ENCODE measurements around the gene POLR3H. TPM values are rescaled to one million over a fixed set of nuclear protein-coding genes. Genes with fewer than 3 reads are reported as not detected.

POLR3H gene
- total and polyA plus RNA-seq, 2 of the 4 experiments (the other 2 are of a cell fraction) = 37.8 to 67.8 TPM

DNA sequence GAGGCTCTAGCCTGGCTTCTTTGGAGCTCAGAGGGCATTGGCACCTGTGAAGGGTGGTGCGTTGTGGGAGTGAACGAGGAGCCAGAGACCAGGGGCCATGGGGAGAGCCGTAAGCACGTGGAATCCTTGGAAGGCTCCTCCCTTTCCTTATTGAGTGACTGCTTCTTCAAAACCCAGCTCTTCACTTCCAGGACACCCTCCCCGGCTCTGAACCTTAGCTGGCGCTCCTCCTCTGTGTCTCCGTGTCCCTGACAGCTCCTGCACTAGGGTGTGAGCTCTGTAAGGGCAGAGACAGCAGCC is 26.3 kb downstream of the POLR3H start:
- Histone ChIP-seq H3K9me3 (ENCODE audit: control insufficient read depth, insufficient read depth, low read length) (no peaks in the 10 kb centered on the region), H2AK9ac (replicated peaks; ENCODE audit: low read depth, low read length, poor library complexity) (peak overlapping the region; percentile 88), H3K9me1 (ENCODE audit: insufficient read depth, low read length) (peaks cover 4% of the 10 kb centered on the region; the same call in 1 of the 2 replicates), H2BK5ac (ENCODE audit: low read depth, low read length, poor library complexity, severe bottlenecking) (no peak overlapping the region), H4K91ac (ENCODE audit: insufficient read depth, low read depth, low read length) (no peak overlapping the region; the same call in 1 of the 2 replicates), H3K18ac (ENCODE audit: low read depth, low read length) (no peak overlapping the region), H3K27ac (ENCODE audit: insufficient read depth, low read length) (no peak overlapping the region), H4K20me1 (ENCODE audit: insufficient read depth, low read length) (peaks cover 7% of the 10 kb centered on the region), H3K4me3 (ENCODE audit: insufficient read depth, low read depth, low read length) (no peak overlapping the region), H4K5ac (ENCODE audit: low read depth, low read length) (no peak overlapping the region), H2BK15ac (ENCODE audit: low read depth, low read length) (no peak overlapping the region), H3K4ac (ENCODE audit: low read depth, low read length) (no peak overlapping the region), H3K14ac (replicated peaks; ENCODE audit: low read depth, low read length) (no peak overlapping the region), H3K4me2 (ENCODE audit: low read depth, low read length) (no peak overlapping the region), H3K23ac (ENCODE audit: low read depth, low read length) (no peak overlapping the region), H2BK120ac (ENCODE audit: low read depth, low read length) (no peak overlapping the region), H2AFZ (replicated peaks; ENCODE audit: low read length, poor library complexity) (no peak overlapping the region), H2BK20ac (ENCODE audit: low read depth, low read length) (no peak overlapping the region), H3K27me3 (ENCODE audit: control insufficient read depth, insufficient read depth, low read length) (no peaks in the 10 kb centered on the region), H4K8ac (ENCODE audit: low read depth in 2 of 2, low read length in 2 of 2) (no peak overlapping the region), H3K4me1 (ENCODE audit: control insufficient read depth, insufficient read depth, low read length) (peaks cover 10% of the 10 kb centered on the region), H3K36me3 (ENCODE audit: control insufficient read depth, insufficient read depth, low read length) (peaks cover 27% of the 10 kb centered on the region), H2AK5ac (ENCODE audit: low read depth, low read length) (0 out of 2 replicates have a peak overlapping the region, but pooled peaks have one; percentile 70), H3K79me1 (ENCODE audit: low read depth in 1 of 2, low read length in 2 of 2) (peaks cover 12 to 29% of the 10 kb centered on the region in 2 experiments), H3K56ac (ENCODE audit: extremely low read depth, insufficient read depth, low read length) (no peak overlapping the region), H3K9ac (ENCODE audit: low read depth, low read length) (no peak overlapping the region)
- BruUV-seq (replicated peaks) = no TSS peak
- CTCF ChIA-PET = interaction anchor here (0.7 to 3.4 kb wide), 7 partner anchors 11 to 115 kb away, joined by 3 to 35 read pairs (median 3); no protein-coding TSS in a partner anchor
- DNase-seq (no peak), ATAC-seq (ENCODE audit: low read depth) (no peak)
- in situ Hi-C loops (cut with MboI; ENCODE audit: low sequenced_read_pairs) = loop anchor here (5.0 to 25.0 kb wide), 2 partner anchors 116 to 581 kb away; no protein-coding TSS in a partner anchor
- TF ChIP-seq MAFK (IDR thresholded peaks at IDR 0.05; ENCODE audit: low read depth, low read length) = no peak
- no peak for TF ChIP-seq RCOR1 (IDR thresholded peaks at IDR 0.05; ENCODE audit: insufficient replicate concordance, low read length)
- TF ChIP-seq, protein P1, sequence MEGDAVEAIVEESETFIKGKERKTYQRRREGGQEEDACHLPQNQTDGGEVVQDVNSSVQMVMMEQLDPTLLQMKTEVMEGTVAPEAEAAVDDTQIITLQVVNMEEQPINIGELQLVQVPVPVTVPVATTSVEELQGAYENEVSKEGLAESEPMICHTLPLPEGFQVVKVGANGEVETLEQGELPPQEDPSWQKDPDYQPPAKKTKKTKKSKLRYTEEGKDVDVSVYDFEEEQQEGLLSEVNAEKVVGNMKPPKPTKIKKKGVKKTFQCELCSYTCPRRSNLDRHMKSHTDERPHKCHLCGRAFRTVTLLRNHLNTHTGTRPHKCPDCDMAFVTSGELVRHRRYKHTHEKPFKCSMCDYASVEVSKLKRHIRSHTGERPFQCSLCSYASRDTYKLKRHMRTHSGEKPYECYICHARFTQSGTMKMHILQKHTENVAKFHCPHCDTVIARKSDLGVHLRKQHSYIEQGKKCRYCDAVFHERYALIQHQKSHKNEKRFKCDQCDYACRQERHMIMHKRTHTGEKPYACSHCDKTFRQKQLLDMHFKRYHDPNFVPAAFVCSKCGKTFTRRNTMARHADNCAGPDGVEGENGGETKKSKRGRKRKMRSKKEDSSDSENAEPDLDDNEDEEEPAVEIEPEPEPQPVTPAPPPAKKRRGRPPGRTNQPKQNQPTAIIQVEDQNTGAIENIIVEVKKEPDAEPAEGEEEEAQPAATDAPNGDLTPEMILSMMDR (conservative IDR thresholded peaks at IDR 0.05; ENCODE audit: low read depth, low read length) = no peak
- no peak for TF ChIP-seq RFX5 (IDR thresholded peaks at IDR 0.05; ENCODE audit: low read depth, low read length)
- TF ChIP-seq CEBPB (IDR thresholded peaks at IDR 0.05; ENCODE audit: low read depth, low read length) = no peak
- no peak for TF ChIP-seq RAD21 (IDR thresholded peaks at IDR 0.05; ENCODE audit: low read length)
- TF ChIP-seq MXI1 (IDR thresholded peaks at IDR 0.05; ENCODE audit: borderline replicate concordance, low read depth, low read length) = no peak
- TF ChIP-seq, protein P2, sequence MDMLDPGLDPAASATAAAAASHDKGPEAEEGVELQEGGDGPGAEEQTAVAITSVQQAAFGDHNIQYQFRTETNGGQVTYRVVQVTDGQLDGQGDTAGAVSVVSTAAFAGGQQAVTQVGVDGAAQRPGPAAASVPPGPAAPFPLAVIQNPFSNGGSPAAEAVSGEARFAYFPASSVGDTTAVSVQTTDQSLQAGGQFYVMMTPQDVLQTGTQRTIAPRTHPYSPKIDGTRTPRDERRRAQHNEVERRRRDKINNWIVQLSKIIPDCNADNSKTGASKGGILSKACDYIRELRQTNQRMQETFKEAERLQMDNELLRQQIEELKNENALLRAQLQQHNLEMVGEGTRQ (IDR thresholded peaks at IDR 0.05; ENCODE audit: low read depth, low read length) = no peak
- TF ChIP-seq FOS (IDR thresholded peaks at IDR 0.05; ENCODE audit: low read depth, low read length) = no peak
- POLR2A ChIA-PET (ENCODE audit: unreplicated experiment) = interaction anchor here (1.0 kb wide), 1 partner anchor 116 kb away, joined by 3 read pairs; no protein-coding TSS in a partner anchor
- 93% methylated on average over 2 of the region's 7 CpGs; no CpG with 5 or more reads in 1 of the 2 experiments for WGBS, 2 experiments (ENCODE audit: extremely low coverage in 2 of 2, insufficient read length in 1 of 2)
- intact Hi-C loops (cut with micrococcal nuclease) = loop anchor here (5.0 kb wide), 1 partner anchor 346 kb away; no protein-coding TSS in a partner anchor
- dilution Hi-C loops (cut with HindIII; ENCODE audit: low sequenced_read_pairs, unreplicated experiment) = no loop called here
